HEK293T (cell line): ENCODE data around the gene FOXP2.

Source experiments
- ARNT ChIP-seq: fragments of 450-650 bp; IDR thresholded peaks from 2 replicates; pipeline ENCODE4 v1.6.1; 2017; ENCODE audit warnings: mild to moderate bottlenecking
- BHLHE40 ChIP-seq: fragments of 450-650 bp; IDR thresholded peaks from 2 replicates; pipeline ENCODE4 v1.6.1; 2016; ENCODE audit warnings: mild to moderate bottlenecking, moderate library complexity, borderline replicate concordance
- CTBP1 ChIP-seq: fragments of 450-650 bp; IDR thresholded peaks from 2 replicates; pipeline ENCODE4 v1.6.1; 2016; ENCODE audit warnings: borderline replicate concordance
- ELF4 ChIP-seq: fragments of 450-650 bp; IDR thresholded peaks from 2 replicates; pipeline ENCODE4 v1.6.1; 2017; ENCODE audit warnings: antibody characterized with exemption
- FOXA1 ChIP-seq: fragments of 450-650 bp; IDR thresholded peaks from 2 replicates; pipeline ENCODE4 v1.6.1; 2016; ENCODE audit warnings: mild to moderate bottlenecking
- FOXK2 ChIP-seq: fragments of 450-650 bp; IDR thresholded peaks from 2 replicates; pipeline ENCODE4 v1.6.1; 2016; ENCODE audit warnings: mild to moderate bottlenecking
- FOXM1 ChIP-seq: fragments of 450-650 bp; IDR thresholded peaks from 2 replicates; pipeline ENCODE4 v1.6.1; 2017; ENCODE audit warnings: mild to moderate bottlenecking, borderline replicate concordance
- LEF1 ChIP-seq: fragments of 450-650 bp; IDR thresholded peaks from 2 replicates; pipeline ENCODE4 v1.6.1; 2017; ENCODE audit warnings: mild to moderate bottlenecking, borderline replicate concordance
- NFRKB ChIP-seq: fragments of 450-650 bp; IDR thresholded peaks from 2 replicates; pipeline ENCODE4 v1.6.1; 2016; ENCODE audit warnings: mild to moderate bottlenecking, moderate library complexity
- SP1 ChIP-seq: fragments of 450-650 bp; IDR thresholded peaks from 2 replicates; pipeline ENCODE4 v1.6.1; 2017
- SUZ12 ChIP-seq: fragments of 450-650 bp; IDR thresholded peaks from 2 replicates; pipeline ENCODE4 v1.6.1; 2016; ENCODE audit warnings: mild to moderate bottlenecking
- TARDBP ChIP-seq: fragments of 450-650 bp; IDR thresholded peaks from 2 replicates; pipeline ENCODE4 v1.6.1; 2016

- TF ChIP-seq ARNT (no peak), SP1 (no peak), FOXM1 (no peak), BHLHE40 (no peak), TARDBP (no peak), FOXK2 (no peak), SUZ12 (no peak), ELF4 (no peak), NFRKB (no peak), LEF1 (no peak), FOXA1 (no peak), CTBP1 (no peak)
Observed at GRCh38 chr7:114368492-114368891, 46.1 kb upstream of the FOXP2 start.
